Thyroid gland (tissue), 4 donors: ENCODE data around the gene FKBP1B.

Source experiments
- POLR2A ChIP-seq, 2 donors: fragments of 450-650 bp; IDR thresholded peaks; one replicate each; pipeline ENCODE4 v1.6.1; 2017; ENCODE audit warnings: antibody characterized with exemption in 2 of 2, mild to moderate bottlenecking in 2 of 2, moderate library complexity in 1 of 2
- TF ChIP-seq, protein P1 (sequence below), 6 experiments: fragments of 200-600 bp in 3 of 6; fragments of 450-650 bp in 3 of 6; sonication (generic) in 3 of 6; IDR thresholded peaks; one replicate each; pipeline ENCODE4 v1.5.1; 2016 to 2019; ENCODE audit warnings: antibody characterized with exemption in 6 of 6, mild to moderate bottlenecking in 2 of 6, inconsistent platforms in 1 of 6, moderate library complexity in 1 of 6

- TF ChIP-seq, protein P1, sequence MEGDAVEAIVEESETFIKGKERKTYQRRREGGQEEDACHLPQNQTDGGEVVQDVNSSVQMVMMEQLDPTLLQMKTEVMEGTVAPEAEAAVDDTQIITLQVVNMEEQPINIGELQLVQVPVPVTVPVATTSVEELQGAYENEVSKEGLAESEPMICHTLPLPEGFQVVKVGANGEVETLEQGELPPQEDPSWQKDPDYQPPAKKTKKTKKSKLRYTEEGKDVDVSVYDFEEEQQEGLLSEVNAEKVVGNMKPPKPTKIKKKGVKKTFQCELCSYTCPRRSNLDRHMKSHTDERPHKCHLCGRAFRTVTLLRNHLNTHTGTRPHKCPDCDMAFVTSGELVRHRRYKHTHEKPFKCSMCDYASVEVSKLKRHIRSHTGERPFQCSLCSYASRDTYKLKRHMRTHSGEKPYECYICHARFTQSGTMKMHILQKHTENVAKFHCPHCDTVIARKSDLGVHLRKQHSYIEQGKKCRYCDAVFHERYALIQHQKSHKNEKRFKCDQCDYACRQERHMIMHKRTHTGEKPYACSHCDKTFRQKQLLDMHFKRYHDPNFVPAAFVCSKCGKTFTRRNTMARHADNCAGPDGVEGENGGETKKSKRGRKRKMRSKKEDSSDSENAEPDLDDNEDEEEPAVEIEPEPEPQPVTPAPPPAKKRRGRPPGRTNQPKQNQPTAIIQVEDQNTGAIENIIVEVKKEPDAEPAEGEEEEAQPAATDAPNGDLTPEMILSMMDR (IDR thresholded peaks at IDR 0.05), result no peak
- TF ChIP-seq POLR2A (IDR thresholded peaks at IDR 0.05), result no peak
Measured at GRCh38 chr2:24052951-24053350, 3.4 kb downstream of the FKBP1B start.
